ENCODE results near the gene JAML.
A peak's percentile ranks its signal among the peaks of the same experiment; 100 is the strongest.

Gene JAML

GRCh38 chr11:118145285-118146227, 79.3 kb downstream of the JAML start:
- TF ChIP-seq CTCF (IDR thresholded peaks at IDR 0.05; ENCODE audit: control extremely low read depth, extremely low read depth, low read depth, missing control alignments): peak; percentile 92
- CTCF ChIA-PET: interaction anchor here (0.7 to 7.3 kb wide), 15 partner anchors 10 to 241 kb away, joined by 3 to 83 read pairs (median 5); no protein-coding TSS in a partner anchor
- DNase-seq (ENCODE audit: extremely low spot score): peak; percentile 94
- POLR2A ChIA-PET: no interaction called here

GRCh38 chr11:118144301-118145268, 80.2 kb downstream of the JAML start:
- ChIA-PET POLR2A (no interaction called here), CTCF (interaction anchor here (0.7 to 7.3 kb wide), 15 partner anchors 11 to 514 kb away, joined by 3 to 83 read pairs (median 5); no protein-coding TSS in a partner anchor)
- DNase-seq (ENCODE audit: extremely low spot score): no peak
- no peak for TF ChIP-seq CTCF (IDR thresholded peaks at IDR 0.05; ENCODE audit: control extremely low read depth, extremely low read depth, low read depth, missing control alignments)

All from GM10248 (cell line).